Measurements from ENCODE around the gene TLL1.

The TLL1 gene

GRCh38 chr4:165874072-165874790 is 1.2 kb downstream of the TLL1 start:
- H3K9ac ChIP-seq (ENCODE audit: low read depth, low read length): no peak overlapping the region
- no peak overlapping the region for H3K4me2 ChIP-seq (ENCODE audit: insufficient read depth, low read length)
- no peak overlapping the region for H3K27ac ChIP-seq (ENCODE audit: low read length)

GRCh38 chr4:165874791-165875371 is 1.8 kb downstream of the TLL1 start:
- DNase-seq: no peak
- Histone ChIP-seq H3K27ac (ENCODE audit: low read length) (no peak overlapping the region), H3K4me2 (ENCODE audit: insufficient read depth, low read length) (no peak overlapping the region), H2AFZ (ENCODE audit: low read depth, low read length) (no peak overlapping the region), H3K4me3 (ENCODE audit: low read depth in 1 of 2, low read length in 2 of 2) (no peak overlapping the region), H3K9ac (ENCODE audit: low read depth, low read length) (no peak overlapping the region), H3K9me3 (ENCODE audit: insufficient read depth, low read length, severe bottlenecking) (no peaks in the 10 kb centered on the region), H3K79me2 (ENCODE audit: insufficient read depth, low read length) (no peaks in the 10 kb centered on the region), H4K20me1 (ENCODE audit: insufficient read depth, low read length) (no peaks in the 10 kb centered on the region), H3K36me3 (ENCODE audit: insufficient read depth, low read length) (no peaks in the 10 kb centered on the region), H3K27me3 (ENCODE audit: insufficient read depth, low read length, poor library complexity) (no peaks in the 10 kb centered on the region), H3K4me1 (ENCODE audit: insufficient read depth, low read length) (no peaks in the 10 kb centered on the region)
- TF ChIP-seq EZH2 (IDR thresholded peaks at IDR 0.05; ENCODE audit: borderline replicate concordance, low read depth, low read length, severe bottlenecking) (no peak), CTCF (IDR thresholded peaks at IDR 0.05; ENCODE audit: borderline replicate concordance, extremely low read depth, low read length, poor library complexity, severe bottlenecking) (no peak)
- ATAC-seq (ENCODE audit: insufficient read depth, low read depth): no peak

More at GRCh38 chr4:165874072-165874790, 1.2 kb downstream of the TLL1 start:
- H4K20me1 ChIP-seq (ENCODE audit: insufficient read depth, low read length): no peaks in the 10 kb centered on the region
- ATAC-seq (ENCODE audit: insufficient read depth, low read depth) (no peak), DNase-seq (no peak)
- no peaks in the 10 kb centered on the region for H3K36me3 ChIP-seq (ENCODE audit: insufficient read depth, low read length)
- no peak overlapping the region for H3K4me3 ChIP-seq (ENCODE audit: low read depth in 1 of 2, low read length in 2 of 2)
- no peaks in the 10 kb centered on the region for H3K27me3 ChIP-seq (ENCODE audit: insufficient read depth, low read length, poor library complexity)
- H2AFZ ChIP-seq (ENCODE audit: low read depth, low read length): no peak overlapping the region
- H3K4me1 ChIP-seq (ENCODE audit: insufficient read depth, low read length): no peaks in the 10 kb centered on the region
- H3K9me3 ChIP-seq (ENCODE audit: insufficient read depth, low read length, severe bottlenecking): no peaks in the 10 kb centered on the region
- H3K79me2 ChIP-seq (ENCODE audit: insufficient read depth, low read length): no peaks in the 10 kb centered on the region
- TF ChIP-seq CTCF (IDR thresholded peaks at IDR 0.05; ENCODE audit: borderline replicate concordance, extremely low read depth, low read length, poor library complexity, severe bottlenecking) (no peak), EZH2 (IDR thresholded peaks at IDR 0.05; ENCODE audit: borderline replicate concordance, low read depth, low read length, severe bottlenecking) (no peak)

- H3K4me1 ChIP-seq (ENCODE audit: insufficient read depth, low read length): no peaks in the 10 kb centered on the region
- no peak overlapping the region for H3K9ac ChIP-seq (ENCODE audit: low read depth, low read length)
- TF ChIP-seq CTCF (IDR thresholded peaks at IDR 0.05; ENCODE audit: borderline replicate concordance, extremely low read depth, low read length, poor library complexity, severe bottlenecking) (no peak), EZH2 (IDR thresholded peaks at IDR 0.05; ENCODE audit: borderline replicate concordance, low read depth, low read length, severe bottlenecking) (no peak)
- H4K20me1 ChIP-seq (ENCODE audit: insufficient read depth, low read length): no peaks in the 10 kb centered on the region
- no peak overlapping the region for H3K27ac ChIP-seq (ENCODE audit: low read length)
- H3K79me2 ChIP-seq (ENCODE audit: insufficient read depth, low read length): no peaks in the 10 kb centered on the region
- no peak overlapping the region for H3K4me2 ChIP-seq (ENCODE audit: insufficient read depth, low read length)
- H3K4me3 ChIP-seq (ENCODE audit: low read depth in 1 of 2, low read length in 2 of 2): no peak overlapping the region
- no peaks in the 10 kb centered on the region for H3K36me3 ChIP-seq (ENCODE audit: insufficient read depth, low read length)
- H3K27me3 ChIP-seq (ENCODE audit: insufficient read depth, low read length, poor library complexity): no peaks in the 10 kb centered on the region
- no peak for ATAC-seq (ENCODE audit: insufficient read depth, low read depth)
- DNase-seq: no peak
- H2AFZ ChIP-seq (ENCODE audit: low read depth, low read length): no peak overlapping the region
- no peaks in the 10 kb centered on the region for H3K9me3 ChIP-seq (ENCODE audit: insufficient read depth, low read length, severe bottlenecking)
Measured at GRCh38 chr4:165875446-165875845, 2.4 kb downstream of the TLL1 start.
